Keratinocyte (primary cell): ENCODE measurements around the gene DNAJA3. TPM values are rescaled to one million over a fixed set of nuclear protein-coding genes. Genes with fewer than 3 reads are reported as not detected.

ENCODE experiments used
- DNase-seq: peaks from one replicate; pipeline ENCODE4 v3.0.0-alpha.2; 2011; ENCODE audit warnings: low read depth, missing footprints, low spot score
- FAIRE-seq: peaks from 2 replicates; lab custom pipeline; 2011; peaks lifted over from hg19 to GRCh38; lab: Jason Lieb, UNC
- H2AFZ ChIP-seq: 2 replicates; pipeline ENCODE4 v1.6.0; 2012; ENCODE audit warnings: low read length, control low read depth, inconsistent platforms; ENCODE audit not compliant: control insufficient read depth
- H3K27ac ChIP-seq: 2 replicates; pipeline ENCODE4 v1.5.1; 2011; ENCODE audit warnings: low read length; ENCODE audit not compliant: control insufficient read depth, insufficient read depth
- H3K27me3 ChIP-seq: 3 replicates; pipeline ENCODE4 v1.6.0; 2011; ENCODE audit warnings: low read length; ENCODE audit not compliant: control insufficient read depth, insufficient read depth; ENCODE audit errors: extremely low read depth
- H3K36me3 ChIP-seq, 2 experiments: 2 replicates in 1 of 2; 3 replicates in 1 of 2; pipeline ENCODE4 v1.5.1; 2011; ENCODE audit warnings: low read length in 2 of 2, mild to moderate bottlenecking in 1 of 2; ENCODE audit not compliant: control insufficient read depth in 2 of 2, insufficient read depth in 2 of 2; ENCODE audit errors: extremely low read depth in 1 of 2
- H3K4me1 ChIP-seq: 3 replicates; pipeline ENCODE4 v1.5.1; 2011; ENCODE audit warnings: low read length; ENCODE audit not compliant: control insufficient read depth, insufficient read depth; ENCODE audit errors: extremely low read depth
- H3K4me2 ChIP-seq: 3 replicates; pipeline ENCODE4 v1.6.0; 2011; ENCODE audit warnings: low read depth, low read length; ENCODE audit not compliant: control insufficient read depth, insufficient read depth; ENCODE audit errors: extremely low read depth
- H3K4me3 ChIP-seq, 3 experiments: fragments of 200-600 bp in 1 of 3; sonication (generic) in 1 of 3; 2 replicates in 2 of 3; 3 replicates in 1 of 3; pipeline ENCODE4 v1.5.1; 2011 to 2016; ENCODE audit warnings: low read length in 3 of 3, mild to moderate bottlenecking in 3 of 3, control low read depth in 2 of 3, inconsistent platforms in 1 of 3, low read depth in 1 of 3, mixed read lengths in 1 of 3, mixed run types in 1 of 3, moderate library complexity in 1 of 3; ENCODE audit not compliant: control insufficient read depth in 2 of 3, insufficient read depth in 2 of 3; ENCODE audit errors: extremely low read depth in 1 of 3
- H3K79me2 ChIP-seq: 2 replicates; pipeline ENCODE4 v1.6.0; 2012; ENCODE audit warnings: low read length; ENCODE audit not compliant: control insufficient read depth, insufficient read depth
- H3K9ac ChIP-seq: 3 replicates; pipeline ENCODE4 v1.6.0; 2011; ENCODE audit warnings: low read length; ENCODE audit not compliant: control insufficient read depth, insufficient read depth; ENCODE audit errors: extremely low read depth
- H3K9me1 ChIP-seq: 3 replicates; pipeline ENCODE4 v1.6.0; 2011; ENCODE audit warnings: low read length; ENCODE audit not compliant: control insufficient read depth, insufficient read depth; ENCODE audit errors: extremely low read depth
- H3K9me3 ChIP-seq: 2 replicates; pipeline ENCODE4 v1.5.1; 2012; ENCODE audit warnings: low read depth, low read length; ENCODE audit not compliant: control insufficient read depth
- H4K20me1 ChIP-seq: 3 replicates; pipeline ENCODE4 v1.6.0; 2011; ENCODE audit warnings: low read length; ENCODE audit not compliant: control insufficient read depth, insufficient read depth; ENCODE audit errors: extremely low read depth
- CTCF ChIP-seq, 3 experiments: IDR thresholded peaks in 1 of 3; conservative IDR thresholded peaks in 1 of 3; optimal IDR thresholded peaks in 1 of 3; 2 replicates in 2 of 3; 3 replicates in 1 of 3; pipeline versions ENCODE3 to v1.5.1; 2011; ENCODE audit warnings: low read length in 3 of 3, mild to moderate bottlenecking in 3 of 3, moderate library complexity in 2 of 3, control low read depth in 1 of 3, inconsistent platforms in 1 of 3; ENCODE audit not compliant: insufficient read depth in 2 of 3; ENCODE audit errors: extremely low read depth in 1 of 3
- EZH2 ChIP-seq: IDR thresholded peaks from one replicate; pipeline ENCODE4 v1.6.1; 2012; ENCODE audit warnings: inconsistent platforms, mild to moderate bottlenecking, low read length, moderate library complexity
- dilution Hi-C: fragments of 300-500 bp; cut with MboI; formaldehyde crosslinking; loops from one replicate; pipeline ENCODE4 v1.7.0; 2020; ENCODE audit warnings: low sequenced_read_pairs; ENCODE audit not compliant: extremely low pct_ligation_motif_present
- polyA plus RNA-seq, 5 experiments: library from polyadenylated mRNA; depleted of rRNA in 3 of 5; stranded (reverse) in 3 of 5; stranded (forward) in 1 of 5; unstranded in 1 of 5; fragments of >200 nt; gene quantifications; 1 replicate in 1 of 5; 2 replicates in 3 of 5; 3 replicates in 1 of 5; pipeline versions ENCODE4 v1.2.1 to v1.2.3, GENCODE V29; 2011 to 2012; ENCODE audit warnings: missing spikeins in 2 of 5, low read depth in 1 of 5, low replicate concordance in 1 of 5

Gene DNAJA3
- polyA plus RNA-seq, 1 donor (not counting 4 experiments of a cell fraction or from before 2014, with no cell fraction given): 48.4 TPM

GRCh38 chr16:4420505-4421105 lies 5.1 kb upstream of the DNAJA3 start:
- Histone ChIP-seq H4K20me1 (no peaks in the 10 kb centered on the region), H2AFZ (no peak overlapping the region), H3K9ac (no peak overlapping the region), H3K36me3 (no peaks in the 10 kb centered on the region), H3K27me3 (no peaks in the 10 kb centered on the region), H3K27ac (no peak overlapping the region), H3K4me2 (no peak overlapping the region), H3K4me3 (no peak overlapping the region), H3K9me3 (no peaks in the 10 kb centered on the region), H3K9me1 (no peaks in the 10 kb centered on the region), H3K79me2 (peaks cover 2% of the 10 kb centered on the region), H3K4me1 (peaks cover 4% of the 10 kb centered on the region)
- no peak for FAIRE-seq
- DNase-seq: no peak
- TF ChIP-seq EZH2: no peak
- TF ChIP-seq CTCF (optimal IDR thresholded peaks at IDR 0.05 in 1 of 3, IDR thresholded peaks at IDR 0.05 in 1 of 3, conservative IDR thresholded peaks at IDR 0.05 in 1 of 3; ENCODE audit: extremely low read depth in 1 of 3, insufficient read depth in 2 of 3, low read length in 3 of 3): no peak
- dilution Hi-C loops: no loop called here

GRCh38 chr16:4426021-4426684 lies 485 bp downstream of the DNAJA3 start:
- peaks cover 21% of the 10 kb centered on the region for H3K4me1 ChIP-seq
- peak overlapping the region; percentile 91 to 99 (median 95) for H3K4me3 ChIP-seq
- H2AFZ ChIP-seq: peak overlapping the region; percentile 77
- no peaks in the 10 kb centered on the region for H3K27me3 ChIP-seq
- dilution Hi-C loops: no loop called here
- H3K9me3 ChIP-seq: no peaks in the 10 kb centered on the region
- peak overlapping the region; percentile 99 for H3K4me2 ChIP-seq
- H3K9me1 ChIP-seq: no peaks in the 10 kb centered on the region
- H4K20me1 ChIP-seq: no peaks in the 10 kb centered on the region
- FAIRE-seq (no peak), DNase-seq (no peak)
- H3K27ac ChIP-seq: peak overlapping the region; percentile 99
- no peak for TF ChIP-seq EZH2
- TF ChIP-seq CTCF (optimal IDR thresholded peaks at IDR 0.05 in 1 of 3, IDR thresholded peaks at IDR 0.05 in 1 of 3, conservative IDR thresholded peaks at IDR 0.05 in 1 of 3; ENCODE audit: extremely low read depth in 1 of 3, insufficient read depth in 2 of 3, low read length in 3 of 3): no peak
- peaks cover 2 to 6% of the 10 kb centered on the region in 2 experiments for H3K36me3 ChIP-seq
- H3K79me2 ChIP-seq: peaks cover 53% of the 10 kb centered on the region
- peak overlapping the region; percentile 94 for H3K9ac ChIP-seq
